Endothelial cell of umbilical vein (primary cell): ENCODE data around the gene CDH7. TPM values are rescaled to one million over a fixed set of nuclear protein-coding genes. Genes with fewer than 3 reads are reported as not detected.

Experiments
- BruUV-seq: library from RNA; stranded (reverse); fragments of 400-500 nt; replicated peaks from 2 replicates; lab custom pipeline; 2021; lab: Mats Ljungman, UMichigan
- CTCF ChIA-PET: fragments of 300-600, 350-600 bp; sonication (Branson Sonifier 250); formaldehyde crosslinking; loops from one replicate; lab custom pipeline; 2021; ENCODE audit warnings: antibody characterized with exemption, inconsistent platforms; lab: Charles Lee
- POLR2A ChIA-PET: fragments of 300-600, 350-600 bp; sonication (Branson Sonifier 250); formaldehyde crosslinking; loops from one replicate; lab custom pipeline; 2021; ENCODE audit warnings: antibody characterized with exemption, inconsistent platforms; lab: Charles Lee
- DNase-seq: peaks from one replicate; pipeline ENCODE4 v3.0.0-alpha.2; 2011; ENCODE audit warnings: low read depth, low spot score
- FAIRE-seq: peaks from 2 replicates; lab custom pipeline; 2011; peaks lifted over from hg19 to GRCh38; lab: Jason Lieb, UNC
- H2AFZ ChIP-seq: 2 replicates; pipeline ENCODE4 v1.6.0; 2012; ENCODE audit warnings: low read depth, low read length, control low read depth, inconsistent platforms
- H3K27ac ChIP-seq: 2 replicates; pipeline ENCODE4 v1.5.1; 2011; ENCODE audit warnings: low read depth, mild to moderate bottlenecking, control low read depth, low read length, moderate library complexity; ENCODE audit not compliant: insufficient read depth
- H3K27me3 ChIP-seq, 2 experiments: 2 replicates each; pipeline versions ENCODE4 v1.6.0 to v1.6.1; 2011; ENCODE audit warnings: low read length in 2 of 2, mixed read lengths in 1 of 2; ENCODE audit not compliant: control insufficient read depth in 2 of 2, insufficient read depth in 2 of 2
- H3K36me3 ChIP-seq, 2 experiments: 2 replicates in 1 of 2; 3 replicates in 1 of 2; pipeline ENCODE4 v1.5.1; 2011; ENCODE audit warnings: low read length in 2 of 2, mild to moderate bottlenecking in 1 of 2, moderate library complexity in 1 of 2; ENCODE audit not compliant: control insufficient read depth in 2 of 2, insufficient read depth in 2 of 2; ENCODE audit errors: extremely low read depth in 1 of 2
- H3K4me1 ChIP-seq: 3 replicates; pipeline ENCODE4 v1.5.1; 2011; ENCODE audit warnings: mild to moderate bottlenecking, low read length; ENCODE audit not compliant: control insufficient read depth, insufficient read depth; ENCODE audit errors: extremely low read depth
- H3K4me2 ChIP-seq: 2 replicates; pipeline ENCODE4 v1.6.1; 2011; ENCODE audit warnings: low read length, control low read depth, mixed read lengths; ENCODE audit not compliant: insufficient read depth
- H3K4me3 ChIP-seq, 3 experiments: fragments of 200-600 bp in 1 of 3; sonication (generic), shearing (Covaris generic) in 1 of 3; replicated peaks in 1 of 3; 2 replicates each; pipeline ENCODE4 v1.5.1; 2011 to 2016; ENCODE audit warnings: control low read depth in 3 of 3, low read length in 3 of 3, mild to moderate bottlenecking in 2 of 3, inconsistent platforms in 1 of 3, low read depth in 1 of 3, moderate library complexity in 1 of 3; ENCODE audit not compliant: insufficient read depth in 1 of 3
- H3K79me2 ChIP-seq: 2 replicates; pipeline ENCODE4 v1.6.0; 2012; ENCODE audit warnings: low read length, inconsistent platforms; ENCODE audit not compliant: control insufficient read depth, insufficient read depth
- H3K9ac ChIP-seq: replicated peaks from 2 replicates; pipeline ENCODE3; 2011; ENCODE audit warnings: low read length, control low read depth; ENCODE audit not compliant: insufficient read depth; ENCODE audit errors: extremely low read depth
- H3K9me1 ChIP-seq: replicated peaks from 3 replicates; pipeline ENCODE4 v1.6.0; 2011; ENCODE audit warnings: mild to moderate bottlenecking, low read length; ENCODE audit not compliant: control insufficient read depth, insufficient read depth; ENCODE audit errors: extremely low read depth
- H3K9me3 ChIP-seq: replicated peaks from 2 replicates; pipeline ENCODE4 v1.5.1; 2012; ENCODE audit warnings: low read length, inconsistent platforms; ENCODE audit not compliant: control insufficient read depth, insufficient read depth
- H4K20me1 ChIP-seq: replicated peaks from 2 replicates; pipeline ENCODE3; 2011; ENCODE audit warnings: mild to moderate bottlenecking, low read length; ENCODE audit not compliant: control insufficient read depth, insufficient read depth; ENCODE audit errors: extremely low read depth
- CTCF ChIP-seq, 2 donors: IDR thresholded peaks; 1 replicate in 1 of 2; 2 replicates in 1 of 2; pipeline ENCODE4 v1.5.1; 2011; ENCODE audit warnings: low read length in 2 of 2, mild to moderate bottlenecking in 2 of 2, moderate library complexity in 2 of 2, control low read depth in 1 of 2, inconsistent platforms in 1 of 2, low read depth in 1 of 2; ENCODE audit not compliant: insufficient read depth in 1 of 2; ENCODE audit errors: extremely low read depth in 1 of 2
- EZH2 ChIP-seq: IDR thresholded peaks from 2 replicates; pipeline ENCODE4 v1.6.1; 2012; ENCODE audit warnings: borderline replicate concordance, low read depth, mild to moderate bottlenecking, moderate library complexity, low read length, inconsistent platforms; ENCODE audit not compliant: severe bottlenecking
- FOS ChIP-seq: IDR thresholded peaks from 2 replicates; pipeline ENCODE4 v1.6.1; 2011; ENCODE audit warnings: mild to moderate bottlenecking, low read length, moderate library complexity, borderline replicate concordance; ENCODE audit not compliant: insufficient read depth
- GATA2 ChIP-seq: IDR thresholded peaks from 2 replicates; pipeline ENCODE4 v1.7.0; 2011; ENCODE audit warnings: low read depth, mild to moderate bottlenecking, moderate library complexity, mixed read lengths, low read length; ENCODE audit not compliant: insufficient read length, insufficient read depth
- JUN ChIP-seq: IDR thresholded peaks from 2 replicates; pipeline ENCODE4 v1.6.1; 2011; ENCODE audit warnings: borderline replicate concordance, low read depth; ENCODE audit not compliant: insufficient read length, insufficient read depth
- MAX ChIP-seq: IDR thresholded peaks from 2 replicates; pipeline ENCODE4 v1.6.1; 2011; ENCODE audit not compliant: insufficient read depth, insufficient read length
- MYC ChIP-seq: IDR thresholded peaks from one replicate; pipeline ENCODE4 v1.6.1; 2011; ENCODE audit warnings: mild to moderate bottlenecking, low read depth, low read length
- POLR2A ChIP-seq: IDR thresholded peaks from 2 replicates; pipeline ENCODE4 v1.6.1; 2012; ENCODE audit warnings: low read depth, mild to moderate bottlenecking, control low read depth, low read length
- POLR2AphosphoS5 ChIP-seq: IDR thresholded peaks from 2 replicates; pipeline ENCODE4 v1.6.1; 2012; ENCODE audit warnings: low read depth, mild to moderate bottlenecking, control low read depth, low read length, moderate library complexity; ENCODE audit not compliant: insufficient read depth
- dilution Hi-C: fragments of 300-500 bp; cut with MboI; formaldehyde crosslinking; loops from one replicate; pipeline ENCODE4 v1.15.0; 2019; ENCODE audit warnings: low sequenced_read_pairs; ENCODE audit not compliant: extremely low pct_ligation_motif_present
- intact Hi-C: fragments of 100-400 bp; cut with micrococcal nuclease; formaldehyde crosslinking; loops from one replicate; pipeline ENCODE4 v1.10.0; 2022
- polyA plus RNA-seq, 4 experiments: library from polyadenylated mRNA; depleted of rRNA in 3 of 4; stranded (reverse) in 3 of 4; unstranded in 1 of 4; fragments of >200 nt; gene quantifications; 2 replicates each; pipeline versions ENCODE4 v1.2.1 to v1.2.3, GENCODE V29; 2011 to 2012; ENCODE audit warnings: missing spikeins in 1 of 4
- total RNA-seq: library from RNA; stranded (reverse); gene quantifications from 2 replicates; pipeline ENCODE4 v1.2.3, GENCODE V29; 2021

The CDH7 gene
- total and polyA plus RNA-seq, 2 donors (not counting 3 experiments of a cell fraction or from before 2014, with no cell fraction given) = not detected

- no peaks in the 10 kb centered on the region for H3K4me1 ChIP-seq
- no peak overlapping the region for H3K27ac ChIP-seq
- FAIRE-seq (no peak), DNase-seq (no peak)
- no peaks in the 10 kb centered on the region for H3K9me3 ChIP-seq
- no peaks in the 10 kb centered on the region for H3K36me3 ChIP-seq
- dilution Hi-C loops (no loop called here), intact Hi-C loops (no loop called here)
- H3K79me2 ChIP-seq = no peaks in the 10 kb centered on the region
- H3K27me3 ChIP-seq = peaks cover 0 to 2% of the 10 kb centered on the region in 2 experiments
- POLR2A ChIA-PET = no interaction called here
- H3K9ac ChIP-seq = no peak overlapping the region
- H3K9me1 ChIP-seq = no peaks in the 10 kb centered on the region
- CTCF ChIA-PET = no interaction called here
- BruUV-seq = no TSS peak
- no peak overlapping the region for H2AFZ ChIP-seq
- TF ChIP-seq CTCF (IDR thresholded peaks at IDR 0.05; ENCODE audit: extremely low read depth in 1 of 2, insufficient read depth in 1 of 2, low read depth in 1 of 2, low read length in 2 of 2) (no peak), POLR2A (no peak), MYC (no peak), POLR2AphosphoS5 (no peak), EZH2 (no peak), FOS (no peak), JUN (no peak), GATA2 (no peak), MAX (no peak)
- no peak overlapping the region for H3K4me3 ChIP-seq
- no peaks in the 10 kb centered on the region for H4K20me1 ChIP-seq
- no peak overlapping the region for H3K4me2 ChIP-seq
These were observed 2.5 kb upstream of the CDH7 start for GRCh38 chr18:65748321-65748720.
